Liver (tissue), 9 donors: ENCODE measurements around the gene IZUMO1. TPM values are rescaled to one million over a fixed set of nuclear protein-coding genes. Genes with fewer than 3 reads are reported as not detected.
A peak's percentile ranks its signal among the peaks of the same experiment; 100 is the strongest.

Experiments
- DNase-seq: peaks from one replicate; pipeline ENCODE4 v3.0.0-alpha.2; 2017; ENCODE audit warnings: low spot score
- H3K27ac ChIP-seq, 2 donors: one replicate each; pipeline ENCODE4 v1.7.0; 2013; ENCODE audit warnings: inconsistent platforms in 2 of 2, low read length in 2 of 2, control low read depth in 1 of 2, low read depth in 1 of 2, mild to moderate bottlenecking in 1 of 2
- H3K27me3 ChIP-seq, 4 donors: one replicate each; pipeline versions ENCODE4 v1.6.1 to v1.7.0; 2013; ENCODE audit warnings: low read length in 3 of 4, inconsistent platforms in 1 of 4, mild to moderate bottlenecking in 1 of 4, moderate library complexity in 1 of 4; ENCODE audit not compliant: control insufficient read depth in 4 of 4, insufficient read depth in 4 of 4
- H3K36me3 ChIP-seq, 4 donors: one replicate each; pipeline versions ENCODE4 v1.6.1 to v1.7.0; 2013; ENCODE audit warnings: low read length in 3 of 4, mild to moderate bottlenecking in 3 of 4, low read depth in 1 of 4, moderate library complexity in 1 of 4; ENCODE audit not compliant: control insufficient read depth in 4 of 4, insufficient read depth in 3 of 4
- H3K4me1 ChIP-seq, 4 donors: one replicate each; pipeline versions ENCODE4 v1.6.1 to v1.7.0; 2013; ENCODE audit warnings: low read length in 3 of 4, mild to moderate bottlenecking in 3 of 4, moderate library complexity in 1 of 4; ENCODE audit not compliant: control insufficient read depth in 4 of 4, insufficient read depth in 4 of 4
- H3K4me3 ChIP-seq, 3 donors: one replicate each; pipeline versions ENCODE4 v1.6.1 to v1.7.0; 2013; ENCODE audit warnings: low read length in 3 of 3, control low read depth in 1 of 3, low read depth in 1 of 3, mild to moderate bottlenecking in 1 of 3
- H3K9ac ChIP-seq, 2 donors: one replicate each; pipeline ENCODE4 v1.7.0; 2013; ENCODE audit warnings: low read length in 2 of 2, mild to moderate bottlenecking in 2 of 2, moderate library complexity in 2 of 2, control low read depth in 1 of 2, low read depth in 1 of 2
- H3K9me3 ChIP-seq, 4 donors: one replicate each; pipeline versions ENCODE4 v1.6.1 to v1.7.0; 2013; ENCODE audit warnings: low read length in 3 of 4; ENCODE audit not compliant: control insufficient read depth in 4 of 4
- EGR1 ChIP-seq, 2 donors: IDR thresholded peaks; 2 replicates each; pipeline ENCODE4 v1.6.1; 2016 to 2018; ENCODE audit warnings: antibody characterized with exemption in 2 of 2, low read depth in 2 of 2
- GABPA ChIP-seq, 2 donors: IDR thresholded peaks in 1 of 2; conservative IDR thresholded peaks in 1 of 2; 2 replicates each; pipeline ENCODE4 v1.6.1; 2016; ENCODE audit warnings: antibody characterized with exemption in 2 of 2, mild to moderate bottlenecking in 1 of 2, moderate library complexity in 1 of 2
- HNF4A ChIP-seq, 2 donors: conservative IDR thresholded peaks; 2 replicates each; pipeline ENCODE4 v1.6.1; 2016; ENCODE audit warnings: antibody characterized with exemption in 2 of 2, mild to moderate bottlenecking in 2 of 2
- HNF4G ChIP-seq: IDR thresholded peaks from 2 replicates; pipeline ENCODE4 v1.6.1; 2016; ENCODE audit warnings: antibody characterized with exemption
- JUND ChIP-seq, 2 donors: IDR thresholded peaks; 2 replicates each; pipeline ENCODE4 v1.6.1; 2016; ENCODE audit warnings: antibody characterized with exemption in 2 of 2
- NR2F2 ChIP-seq: IDR thresholded peaks from 2 replicates; pipeline ENCODE4 v1.6.1; 2016; ENCODE audit warnings: antibody characterized with exemption
- RAD21 ChIP-seq, 2 donors: IDR thresholded peaks; 2 replicates each; pipeline ENCODE4 v1.6.1; 2016; ENCODE audit warnings: antibody characterized with exemption in 2 of 2, mild to moderate bottlenecking in 2 of 2
- RXRA ChIP-seq, 2 donors: IDR thresholded peaks; 2 replicates each; pipeline ENCODE4 v1.6.1; 2017 to 2018; ENCODE audit warnings: antibody characterized with exemption in 2 of 2, mild to moderate bottlenecking in 1 of 2
- SP1 ChIP-seq: IDR thresholded peaks from 2 replicates; pipeline ENCODE4 v1.6.1; 2018; ENCODE audit warnings: antibody characterized with exemption, mild to moderate bottlenecking
- TAF1 ChIP-seq: conservative IDR thresholded peaks from 2 replicates; pipeline ENCODE4 v1.6.1; 2016; ENCODE audit warnings: antibody characterized with exemption, mild to moderate bottlenecking
- YY1 ChIP-seq: IDR thresholded peaks from 2 replicates; pipeline ENCODE4 v1.6.1; 2016; ENCODE audit warnings: antibody characterized with exemption, mild to moderate bottlenecking
- WGBS: extraction: QIAGEN DNeasy Blood & Tissue Kit; methylation state at CpG from one replicate; pipeline ENCODE4 v1.1.7; 2013; 5-methylcytosine and 5-hydroxymethylcytosine counted together
- polyA plus RNA-seq, 2 donors: library from polyadenylated mRNA; stranded (reverse) in 1 of 2; unstranded in 1 of 2; fragments of 200-250 nt in 1 of 2; fragments of >200 nt in 1 of 2; fragmentation: Nextera tagmentation in 1 of 2; extraction: Ambion mirVana in 1 of 2; gene quantifications; one replicate each; pipeline versions ENCODE4 v1.2.1 to v1.2.3, GENCODE V29; 2013 to 2015
- total RNA-seq, 2 donors: library from RNA; depleted of rRNA; stranded (reverse); fragments of >200 nt; gene quantifications; one replicate each; pipeline ENCODE4 v1.2.3, GENCODE V29; 2014
- TF ChIP-seq, protein P1 (sequence below): fragments of 150-350 bp; IDR thresholded peaks from 2 replicates; pipeline ENCODE4 v1.5.1; 2017; ENCODE audit warnings: improper control_type of control experiment, low read depth, low read length; ENCODE audit not compliant: missing input control
- TF ChIP-seq, protein P2 (sequence below): IDR thresholded peaks from 2 replicates; pipeline ENCODE4 v1.6.1; 2016; ENCODE audit warnings: antibody characterized with exemption
- TF ChIP-seq, protein P3 (sequence below): IDR thresholded peaks from 2 replicates; pipeline ENCODE4 v1.6.1; 2016; ENCODE audit warnings: antibody characterized with exemption, mild to moderate bottlenecking
- TF ChIP-seq, protein P4 (sequence below): IDR thresholded peaks from 2 replicates; pipeline ENCODE4 v1.6.1; 2016; ENCODE audit warnings: antibody characterized with exemption
- TF ChIP-seq, protein P5 (sequence below): IDR thresholded peaks from 2 replicates; pipeline ENCODE4 v1.6.1; 2016; ENCODE audit warnings: antibody characterized with exemption
- donor health status: healthy.
- donor health status: healthy.
- donor health status: healthy.
- donor health status: healthy.
- donor health status: healthy.

IZUMO1 gene
- total and polyA plus RNA-seq, 4 donors: 0.33 to 0.47 TPM; not detected in 2

DNA sequence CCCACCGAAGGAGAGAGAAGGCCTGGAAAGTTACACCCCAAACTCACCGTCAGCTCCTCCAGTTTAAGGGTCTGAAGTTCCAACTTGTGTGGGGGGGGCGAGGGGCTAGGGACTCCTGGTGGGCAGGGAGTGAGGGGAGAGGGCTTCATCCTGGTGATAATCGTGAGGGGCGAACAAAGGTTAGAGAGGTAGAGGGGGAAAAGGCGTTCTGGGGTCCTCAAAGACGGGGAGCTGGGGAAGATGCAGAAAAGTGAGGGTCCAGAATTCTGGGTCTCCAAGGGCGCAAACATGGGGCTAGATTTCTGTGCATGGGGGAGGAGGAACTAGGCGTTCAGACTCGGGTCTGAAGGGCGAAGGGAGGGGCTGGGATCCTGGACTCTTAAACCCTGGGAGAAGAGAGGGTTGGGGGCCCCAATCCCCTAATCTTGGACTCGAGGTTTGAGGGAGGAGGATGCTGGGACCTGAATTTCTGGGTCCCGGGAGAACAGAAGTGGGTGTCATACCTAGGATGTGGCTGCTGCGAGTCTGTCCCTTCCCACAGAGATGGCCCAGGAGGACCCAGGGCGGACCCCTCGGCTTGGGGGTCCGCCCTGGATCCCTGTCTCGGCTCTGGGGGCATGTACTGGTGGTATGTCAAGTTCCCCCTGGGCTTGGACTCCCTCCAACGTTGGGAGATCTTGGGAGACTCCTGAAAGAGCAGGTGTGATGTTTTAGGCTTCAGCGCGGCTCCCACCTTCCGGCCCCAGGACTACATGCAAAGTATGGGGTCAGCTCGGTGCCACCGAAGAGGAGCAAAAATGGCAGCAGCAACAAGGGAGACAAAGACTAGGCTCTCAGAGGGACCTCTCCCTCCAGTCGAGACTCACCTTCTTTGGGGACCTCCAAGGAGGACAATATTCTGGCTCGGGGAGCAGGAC is 31.7 kb downstream of the IZUMO1 start (continued):
- TF ChIP-seq, protein P1, sequence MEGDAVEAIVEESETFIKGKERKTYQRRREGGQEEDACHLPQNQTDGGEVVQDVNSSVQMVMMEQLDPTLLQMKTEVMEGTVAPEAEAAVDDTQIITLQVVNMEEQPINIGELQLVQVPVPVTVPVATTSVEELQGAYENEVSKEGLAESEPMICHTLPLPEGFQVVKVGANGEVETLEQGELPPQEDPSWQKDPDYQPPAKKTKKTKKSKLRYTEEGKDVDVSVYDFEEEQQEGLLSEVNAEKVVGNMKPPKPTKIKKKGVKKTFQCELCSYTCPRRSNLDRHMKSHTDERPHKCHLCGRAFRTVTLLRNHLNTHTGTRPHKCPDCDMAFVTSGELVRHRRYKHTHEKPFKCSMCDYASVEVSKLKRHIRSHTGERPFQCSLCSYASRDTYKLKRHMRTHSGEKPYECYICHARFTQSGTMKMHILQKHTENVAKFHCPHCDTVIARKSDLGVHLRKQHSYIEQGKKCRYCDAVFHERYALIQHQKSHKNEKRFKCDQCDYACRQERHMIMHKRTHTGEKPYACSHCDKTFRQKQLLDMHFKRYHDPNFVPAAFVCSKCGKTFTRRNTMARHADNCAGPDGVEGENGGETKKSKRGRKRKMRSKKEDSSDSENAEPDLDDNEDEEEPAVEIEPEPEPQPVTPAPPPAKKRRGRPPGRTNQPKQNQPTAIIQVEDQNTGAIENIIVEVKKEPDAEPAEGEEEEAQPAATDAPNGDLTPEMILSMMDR: no peak
- TF ChIP-seq YY1 (no peak), GABPA (IDR thresholded peaks at IDR 0.05 in 1 of 2, conservative IDR thresholded peaks at IDR 0.05 in 1 of 2) (no peak), HNF4G (no peak)

DNA sequence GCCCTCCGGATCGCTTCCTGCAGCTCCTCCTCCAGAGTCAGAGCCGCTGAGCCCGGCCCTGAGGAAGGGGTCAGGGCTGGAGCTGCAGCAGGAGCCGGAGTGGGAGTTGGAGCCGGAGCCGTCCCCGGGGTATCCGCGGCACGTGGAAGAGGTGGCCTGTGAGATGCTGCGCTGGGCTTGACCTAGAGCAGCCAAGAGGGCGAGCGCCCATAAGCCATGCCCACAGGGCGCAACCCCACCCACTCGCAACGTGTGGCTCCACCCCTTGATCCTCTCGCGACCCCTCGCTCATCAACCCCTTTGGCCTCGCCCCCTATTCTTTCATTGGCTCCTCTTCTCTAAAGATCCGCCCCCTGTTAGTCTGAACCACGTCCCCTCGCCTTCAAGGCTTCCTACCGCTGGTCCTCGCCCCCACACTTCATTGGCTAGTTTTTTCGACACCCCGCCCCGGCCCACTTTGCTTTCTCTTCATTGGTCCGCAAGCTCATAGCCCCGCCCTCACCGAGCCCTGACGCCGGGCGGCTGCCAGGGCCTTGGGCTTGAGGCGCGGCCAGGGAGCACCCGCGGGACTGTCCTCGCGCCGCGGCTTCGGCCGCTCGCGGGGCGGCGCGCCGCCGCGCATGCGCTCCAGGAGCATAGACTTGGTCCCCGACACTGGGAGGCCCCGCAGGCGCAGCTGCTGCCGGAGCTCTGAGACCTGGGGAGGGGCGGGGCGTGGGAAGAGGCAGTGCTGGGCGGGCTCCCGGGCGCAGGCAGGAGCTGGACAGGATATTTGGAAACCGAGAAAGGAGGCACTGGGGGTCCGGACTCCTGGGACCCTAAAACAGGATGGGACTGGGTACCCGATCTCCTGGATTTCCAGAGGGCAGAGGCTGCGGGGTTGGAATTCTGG is 32.6 kb downstream of the IZUMO1 start:
- Histone ChIP-seq H3K27ac (peak overlapping the region; percentile 82 to 89), H3K27me3 (no peaks in the 10 kb centered on the region), H3K36me3 (no peaks in the 10 kb centered on the region), H3K4me1 (peaks cover 0 to 29% (median 18%) of the 10 kb centered on the region in 4 donors), H3K9me3 (no peaks in the 10 kb centered on the region), H3K9ac (peak overlapping the region; percentile 77 to 94), H3K4me3 (peak overlapping the region; percentile 44 to 72 (median 61))
- under 1% methylated on average over 67 of the region's 67 CpGs for WGBS
- DNase-seq: peak; percentile 98
- TF ChIP-seq, protein P2, sequence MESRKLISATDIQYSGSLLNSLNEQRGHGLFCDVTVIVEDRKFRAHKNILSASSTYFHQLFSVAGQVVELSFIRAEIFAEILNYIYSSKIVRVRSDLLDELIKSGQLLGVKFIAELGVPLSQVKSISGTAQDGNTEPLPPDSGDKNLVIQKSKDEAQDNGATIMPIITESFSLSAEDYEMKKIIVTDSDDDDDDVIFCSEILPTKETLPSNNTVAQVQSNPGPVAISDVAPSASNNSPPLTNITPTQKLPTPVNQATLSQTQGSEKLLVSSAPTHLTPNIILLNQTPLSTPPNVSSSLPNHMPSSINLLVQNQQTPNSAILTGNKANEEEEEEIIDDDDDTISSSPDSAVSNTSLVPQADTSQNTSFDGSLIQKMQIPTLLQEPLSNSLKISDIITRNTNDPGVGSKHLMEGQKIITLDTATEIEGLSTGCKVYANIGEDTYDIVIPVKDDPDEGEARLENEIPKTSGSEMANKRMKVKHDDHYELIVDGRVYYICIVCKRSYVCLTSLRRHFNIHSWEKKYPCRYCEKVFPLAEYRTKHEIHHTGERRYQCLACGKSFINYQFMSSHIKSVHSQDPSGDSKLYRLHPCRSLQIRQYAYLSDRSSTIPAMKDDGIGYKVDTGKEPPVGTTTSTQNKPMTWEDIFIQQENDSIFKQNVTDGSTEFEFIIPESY: peak; percentile 39
- TF ChIP-seq RXRA (IDR thresholded peaks at IDR 0.05) (peak; percentile 98), YY1 (peak; percentile 83), RAD21 (IDR thresholded peaks at IDR 0.05) (peak; percentile 7 to 57), TAF1 (no peak), EGR1 (IDR thresholded peaks at IDR 0.05; ENCODE audit: low read depth in 2 of 2) (peak; percentile 38 to 65), GABPA (IDR thresholded peaks at IDR 0.05 in 1 of 2, conservative IDR thresholded peaks at IDR 0.05 in 1 of 2) (peak in 1 of 2 donors; percentile 56), SP1 (peak; percentile 96), JUND (IDR thresholded peaks at IDR 0.05) (peak in 1 of 2 donors; percentile 26), HNF4G (peak; percentile 33), HNF4A (conservative IDR thresholded peaks at IDR 0.05) (peak; percentile 34 to 69), NR2F2 (peak; percentile 89)
- TF ChIP-seq, protein P3, sequence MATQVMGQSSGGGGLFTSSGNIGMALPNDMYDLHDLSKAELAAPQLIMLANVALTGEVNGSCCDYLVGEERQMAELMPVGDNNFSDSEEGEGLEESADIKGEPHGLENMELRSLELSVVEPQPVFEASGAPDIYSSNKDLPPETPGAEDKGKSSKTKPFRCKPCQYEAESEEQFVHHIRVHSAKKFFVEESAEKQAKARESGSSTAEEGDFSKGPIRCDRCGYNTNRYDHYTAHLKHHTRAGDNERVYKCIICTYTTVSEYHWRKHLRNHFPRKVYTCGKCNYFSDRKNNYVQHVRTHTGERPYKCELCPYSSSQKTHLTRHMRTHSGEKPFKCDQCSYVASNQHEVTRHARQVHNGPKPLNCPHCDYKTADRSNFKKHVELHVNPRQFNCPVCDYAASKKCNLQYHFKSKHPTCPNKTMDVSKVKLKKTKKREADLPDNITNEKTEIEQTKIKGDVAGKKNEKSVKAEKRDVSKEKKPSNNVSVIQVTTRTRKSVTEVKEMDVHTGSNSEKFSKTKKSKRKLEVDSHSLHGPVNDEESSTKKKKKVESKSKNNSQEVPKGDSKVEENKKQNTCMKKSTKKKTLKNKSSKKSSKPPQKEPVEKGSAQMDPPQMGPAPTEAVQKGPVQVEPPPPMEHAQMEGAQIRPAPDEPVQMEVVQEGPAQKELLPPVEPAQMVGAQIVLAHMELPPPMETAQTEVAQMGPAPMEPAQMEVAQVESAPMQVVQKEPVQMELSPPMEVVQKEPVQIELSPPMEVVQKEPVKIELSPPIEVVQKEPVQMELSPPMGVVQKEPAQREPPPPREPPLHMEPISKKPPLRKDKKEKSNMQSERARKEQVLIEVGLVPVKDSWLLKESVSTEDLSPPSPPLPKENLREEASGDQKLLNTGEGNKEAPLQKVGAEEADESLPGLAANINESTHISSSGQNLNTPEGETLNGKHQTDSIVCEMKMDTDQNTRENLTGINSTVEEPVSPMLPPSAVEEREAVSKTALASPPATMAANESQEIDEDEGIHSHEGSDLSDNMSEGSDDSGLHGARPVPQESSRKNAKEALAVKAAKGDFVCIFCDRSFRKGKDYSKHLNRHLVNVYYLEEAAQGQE: no peak
- TF ChIP-seq, protein P1: no peak
- TF ChIP-seq, protein P4, sequence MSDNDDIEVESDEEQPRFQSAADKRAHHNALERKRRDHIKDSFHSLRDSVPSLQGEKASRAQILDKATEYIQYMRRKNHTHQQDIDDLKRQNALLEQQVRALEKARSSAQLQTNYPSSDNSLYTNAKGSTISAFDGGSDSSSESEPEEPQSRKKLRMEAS: peak; percentile 30
- TF ChIP-seq, protein P5, sequence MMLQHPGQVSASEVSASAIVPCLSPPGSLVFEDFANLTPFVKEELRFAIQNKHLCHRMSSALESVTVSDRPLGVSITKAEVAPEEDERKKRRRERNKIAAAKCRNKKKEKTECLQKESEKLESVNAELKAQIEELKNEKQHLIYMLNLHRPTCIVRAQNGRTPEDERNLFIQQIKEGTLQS: no peak
